GM12878 (cell line): ENCODE data around the gene MYO16. TPM values are rescaled to one million over a fixed set of nuclear protein-coding genes. Genes with fewer than 3 reads are reported as not detected.

Experiments used
- ATAC-seq: fragments of 200-7000 bp; cut with Tn5 transposase; 3 replicates; pipeline ENCODE4 v1.9.1; 2020; ENCODE audit warnings: mild to moderate bottlenecking, moderate library complexity
- BruUV-seq: library from RNA; stranded (reverse); fragments of 400-500 nt; replicated peaks from 2 replicates; lab custom pipeline; 2021; lab: Mats Ljungman, UMichigan
- CTCF ChIA-PET: fragments of 300-600 bp; sonication (Branson Sonifier 250); formaldehyde crosslinking; extraction: SDS; loops from one replicate; lab custom pipeline; 2021; ENCODE audit warnings: inconsistent platforms; lab: Yijun Ruan, JAX
- POLR2A ChIA-PET: fragments of 350-600 bp; formaldehyde crosslinking; extraction: SDS; loops from one replicate; lab custom pipeline; 2021; ENCODE audit warnings: inconsistent platforms; lab: Charles Lee
- RAD21 ChIA-PET: fragments of 300-600 bp; sonication (Branson Sonifier 250); formaldehyde crosslinking; loops from one replicate; lab custom pipeline; 2023; ENCODE audit warnings: antibody characterized with exemption; ENCODE audit not compliant: unreplicated experiment; lab: Charles Lee
- SMC1A ChIA-PET: fragments of 300-600 bp; sonication (Branson Sonifier 250); formaldehyde crosslinking; loops from one replicate; lab custom pipeline; 2023; ENCODE audit not compliant: unreplicated experiment, uncharacterized antibody; lab: Charles Lee
- DNase-seq: peaks from one replicate; pipeline ENCODE4 v3.0.0-alpha.2; 2011; ENCODE audit warnings: low read depth, low spot score
- FAIRE-seq: peaks from 3 replicates; lab custom pipeline; 2011; peaks lifted over from hg19 to GRCh38; lab: Jason Lieb, UNC
- H2AFZ ChIP-seq: 2 replicates; pipeline ENCODE4 v1.6.0; 2011; ENCODE audit warnings: low read depth, low read length, control low read depth; ENCODE audit not compliant: control insufficient read depth
- H3K27ac ChIP-seq: 2 replicates; pipeline ENCODE4 v1.5.1; 2011; ENCODE audit warnings: control low read depth; ENCODE audit not compliant: control insufficient read depth, insufficient read depth
- H3K27me3 ChIP-seq, 2 experiments: replicated peaks in 1 of 2; 2 replicates each; pipeline versions ENCODE4 v1.6.0 to v1.6.1; 2011; ENCODE audit warnings: low read length in 1 of 2; ENCODE audit not compliant: control insufficient read depth in 2 of 2, insufficient read depth in 2 of 2
- H3K36me3 ChIP-seq, 2 experiments: 2 replicates each; pipeline ENCODE4 v1.5.1; 2011; ENCODE audit warnings: low read length in 1 of 2; ENCODE audit not compliant: control insufficient read depth in 2 of 2, insufficient read depth in 2 of 2
- H3K4me1 ChIP-seq: 2 replicates; pipeline ENCODE4 v1.6.1; 2011; ENCODE audit warnings: mild to moderate bottlenecking, low read length, moderate library complexity, mixed read lengths; ENCODE audit not compliant: control insufficient read depth, insufficient read depth
- H3K4me2 ChIP-seq: 2 replicates; pipeline ENCODE4 v1.6.0; 2011; ENCODE audit warnings: control low read depth; ENCODE audit not compliant: control insufficient read depth, insufficient read depth
- H3K4me3 ChIP-seq: fragments of 200-600 bp; sonication (generic); 2 replicates; pipeline ENCODE4 v1.5.1; 2016
- H3K79me2 ChIP-seq: 2 replicates; pipeline ENCODE4 v1.6.0; 2011; ENCODE audit warnings: low read length; ENCODE audit not compliant: control insufficient read depth, insufficient read depth
- H3K9ac ChIP-seq: 2 replicates; pipeline ENCODE4 v1.8.0; 2011; ENCODE audit warnings: low read length, control low read depth, mixed read lengths; ENCODE audit not compliant: control insufficient read depth, insufficient read depth
- H3K9me3 ChIP-seq: replicated peaks from 3 replicates; pipeline ENCODE4 v1.5.1; 2011; ENCODE audit warnings: mild to moderate bottlenecking, low read length; ENCODE audit not compliant: control insufficient read depth, insufficient read depth
- H4K20me1 ChIP-seq: 2 replicates; pipeline ENCODE4 v1.6.0; 2011; ENCODE audit not compliant: control insufficient read depth, insufficient read depth
- BACH1 ChIP-seq: fragments of 450-650 bp; IDR thresholded peaks from 2 replicates; pipeline ENCODE4 v1.6.1; 2017; ENCODE audit warnings: mild to moderate bottlenecking, borderline replicate concordance
- BRCA1 ChIP-seq: IDR thresholded peaks from 2 replicates; pipeline ENCODE4 v1.6.1; 2011; ENCODE audit warnings: low read depth, low read length, improper control_type of control experiment
- CBX5 ChIP-seq: sonication (generic); IDR thresholded peaks from 2 replicates; pipeline ENCODE4 v1.6.1; 2016; ENCODE audit warnings: low read depth, moderate library complexity, mild to moderate bottlenecking, inconsistent platforms
- MYC ChIP-seq: IDR thresholded peaks from 2 replicates; pipeline ENCODE4 v1.6.1; 2011; ENCODE audit warnings: mild to moderate bottlenecking, low read length, moderate library complexity, inconsistent platforms; ENCODE audit not compliant: insufficient read depth, insufficient replicate concordance, insufficient read length, severe bottlenecking
- RAD51 ChIP-seq: fragments of 450-650 bp; IDR thresholded peaks from 2 replicates; pipeline ENCODE4 v1.6.1; 2016; ENCODE audit warnings: moderate library complexity, mild to moderate bottlenecking, inconsistent platforms
- RUNX3 ChIP-seq: IDR thresholded peaks from 2 replicates; pipeline ENCODE4 v1.6.1; 2012; ENCODE audit warnings: low read length, inconsistent platforms
- SMAD5 ChIP-seq: IDR thresholded peaks from 2 replicates; pipeline ENCODE4 v1.6.1; 2016; ENCODE audit warnings: antibody characterized with exemption, low read depth
- STAT1 ChIP-seq: fragments of 450-650 bp; conservative IDR thresholded peaks from 2 replicates; pipeline ENCODE4 v1.6.1; 2014; ENCODE audit warnings: antibody characterized with exemption, mild to moderate bottlenecking
- STAT3 ChIP-seq: IDR thresholded peaks from 2 replicates; pipeline ENCODE4 v1.6.1; 2011; ENCODE audit warnings: low read depth, low read length, improper control_type of control experiment
- TAF1 ChIP-seq: IDR thresholded peaks from 2 replicates; pipeline ENCODE4 v1.6.1; 2011; ENCODE audit warnings: mild to moderate bottlenecking, low read depth, low read length, borderline replicate concordance
- TBL1XR1 ChIP-seq: IDR thresholded peaks from 2 replicates; pipeline ENCODE4 v1.6.1; 2012; ENCODE audit warnings: low read depth, low read length, improper control_type of control experiment
- WGBS: methylation state at CpG from one replicate; pipeline ENCODE4 v1.1.6; 2016; ENCODE audit warnings: low lambda C conversion rate; ENCODE audit not compliant: insufficient replicate concordance, insufficient coverage; ENCODE audit errors: missing lambda C conversion rate; 5-methylcytosine and 5-hydroxymethylcytosine counted together
- in situ Hi-C: fragments of 300-500 bp; cut with MboI; formaldehyde crosslinking; loops from 9 replicates; pipeline ENCODE4 v1.14.3; 2018; ENCODE audit warnings: mixed read lengths
- intact Hi-C: fragments of 100-400 bp; cut with micrococcal nuclease; formaldehyde crosslinking; loops from one replicate; pipeline ENCODE4 v1.14.2; 2022; ENCODE audit not compliant: unreplicated experiment
- polyA plus RNA-seq, 11 experiments: library from polyadenylated mRNA; depleted of rRNA in 4 of 11; unstranded in 6 of 11; stranded (reverse) in 5 of 11; fragments of >200 nt; fragmentation: Nextera tagmentation in 4 of 11; fragmentation: Illumina TruSeq in 1 of 11; extraction: Ambion mirVana in 4 of 11; extraction: Trizol in 1 of 11; gene quantifications; 1 replicate in 1 of 11; 2 replicates in 10 of 11; pipeline versions ENCODE4 v1.2.1 to v1.2.3, GENCODE V29; 2011 to 2016; ENCODE audit warnings: inconsistent platforms in 2 of 11, missing spikeins in 2 of 11, low read depth in 1 of 11
- total RNA-seq, 4 experiments: library from RNA; depleted of rRNA in 3 of 4; stranded (reverse); fragments of >200 nt in 3 of 4; fragmentation: Illumina TruSeq in 1 of 4; extraction: Trizol in 1 of 4; gene quantifications; 2 replicates each; pipeline versions ENCODE4 v1.2.1 to v1.2.3, GENCODE V29; 2013 to 2021
- TF ChIP-seq, protein P1 (sequence below): fragments of 450-650 bp; IDR thresholded peaks from 2 replicates; pipeline ENCODE4 v1.6.1; 2016; ENCODE audit warnings: mild to moderate bottlenecking, moderate library complexity, borderline replicate concordance

MYO16 gene
- total and polyA plus RNA-seq, 10 of the 15 experiments (the other 5 are each of a cell fraction or from before 2014, with no cell fraction given) = under 0.01 to 1.7 (median 0.05) TPM; not detected in 4

DNA sequence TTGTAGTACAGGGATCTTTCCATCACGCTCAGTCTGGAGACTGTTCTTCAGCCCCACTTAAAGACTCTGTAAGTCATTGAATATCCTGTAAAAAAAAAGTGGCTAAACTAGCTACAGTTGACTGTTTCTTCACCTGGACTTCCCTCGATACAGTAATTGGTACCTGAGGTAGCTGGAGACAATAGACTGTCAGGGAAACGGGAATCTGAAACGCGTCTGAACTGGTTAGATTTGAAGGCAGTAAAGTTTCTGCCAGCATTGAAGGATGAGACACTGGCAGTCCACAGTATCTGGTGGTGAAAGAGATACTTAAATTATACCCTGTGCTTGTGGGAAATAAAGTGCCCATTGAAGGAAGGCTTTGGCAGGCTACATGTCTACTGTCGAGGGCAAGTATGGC is 606.5 kb downstream of the MYO16 start:
- no peaks in the 10 kb centered on the region; the same call in 2 of the 3 replicates for H3K9me3 ChIP-seq
- no TSS peak for BruUV-seq
- intact Hi-C loops = no loop called here
- no peak for FAIRE-seq
- 34% methylated on average over 6 of the region's 6 CpGs for WGBS
- H3K79me2 ChIP-seq = no peaks in the 10 kb centered on the region
- ChIA-PET SMC1A (interaction anchor here (1.1 kb wide), 1 partner anchor 21 kb away, joined by 3 read pairs; no protein-coding TSS in a partner anchor), CTCF (no interaction called here)
- H3K27me3 ChIP-seq = no peaks in the 10 kb centered on the region
- no peak overlapping the region for H3K4me2 ChIP-seq
- H3K27ac ChIP-seq = no peak overlapping the region
- no peak for DNase-seq
- no peaks in the 10 kb centered on the region for H3K36me3 ChIP-seq
- H4K20me1 ChIP-seq = no peaks in the 10 kb centered on the region
- H3K9ac ChIP-seq = no peak overlapping the region
- no peak for ATAC-seq
- H2AFZ ChIP-seq = no peak overlapping the region
- no peaks in the 10 kb centered on the region for H3K4me1 ChIP-seq
- no peak for TF ChIP-seq TBL1XR1
- TF ChIP-seq RAD51 = no peak
- no peak for TF ChIP-seq STAT3
- TF ChIP-seq BACH1 = no peak
- no peak for TF ChIP-seq MYC
- TF ChIP-seq BRCA1 = no peak
- TF ChIP-seq STAT1 = no peak
- no peak for TF ChIP-seq RUNX3
- no peak for TF ChIP-seq TAF1
- TF ChIP-seq CBX5 = no peak
- TF ChIP-seq, protein P1, sequence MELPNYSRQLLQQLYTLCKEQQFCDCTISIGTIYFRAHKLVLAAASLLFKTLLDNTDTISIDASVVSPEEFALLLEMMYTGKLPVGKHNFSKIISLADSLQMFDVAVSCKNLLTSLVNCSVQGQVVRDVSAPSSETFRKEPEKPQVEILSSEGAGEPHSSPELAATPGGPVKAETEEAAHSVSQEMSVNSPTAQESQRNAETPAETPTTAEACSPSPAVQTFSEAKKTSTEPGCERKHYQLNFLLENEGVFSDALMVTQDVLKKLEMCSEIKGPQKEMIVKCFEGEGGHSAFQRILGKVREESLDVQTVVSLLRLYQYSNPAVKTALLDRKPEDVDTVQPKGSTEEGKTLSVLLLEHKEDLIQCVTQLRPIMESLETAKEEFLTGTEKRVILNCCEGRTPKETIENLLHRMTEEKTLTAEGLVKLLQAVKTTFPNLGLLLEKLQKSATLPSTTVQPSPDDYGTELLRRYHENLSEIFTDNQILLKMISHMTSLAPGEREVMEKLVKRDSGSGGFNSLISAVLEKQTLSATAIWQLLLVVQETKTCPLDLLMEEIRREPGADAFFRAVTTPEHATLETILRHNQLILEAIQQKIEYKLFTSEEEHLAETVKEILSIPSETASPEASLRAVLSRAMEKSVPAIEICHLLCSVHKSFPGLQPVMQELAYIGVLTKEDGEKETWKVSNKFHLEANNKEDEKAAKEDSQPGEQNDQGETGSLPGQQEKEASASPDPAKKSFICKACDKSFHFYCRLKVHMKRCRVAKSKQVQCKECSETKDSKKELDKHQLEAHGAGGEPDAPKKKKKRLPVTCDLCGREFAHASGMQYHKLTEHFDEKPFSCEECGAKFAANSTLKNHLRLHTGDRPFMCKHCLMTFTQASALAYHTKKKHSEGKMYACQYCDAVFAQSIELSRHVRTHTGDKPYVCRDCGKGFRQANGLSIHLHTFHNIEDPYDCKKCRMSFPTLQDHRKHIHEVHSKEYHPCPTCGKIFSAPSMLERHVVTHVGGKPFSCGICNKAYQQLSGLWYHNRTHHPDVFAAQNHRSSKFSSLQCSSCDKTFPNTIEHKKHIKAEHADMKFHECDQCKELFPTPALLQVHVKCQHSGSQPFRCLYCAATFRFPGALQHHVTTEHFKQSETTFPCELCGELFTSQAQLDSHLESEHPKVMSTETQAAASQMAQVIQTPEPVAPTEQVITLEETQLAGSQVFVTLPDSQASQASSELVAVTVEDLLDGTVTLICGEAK = no peak
- no peak for TF ChIP-seq SMAD5
- TF ChIP-seq, all 136 proteins: peak for 0
- RAD21 ChIA-PET = no interaction called here
- POLR2A ChIA-PET = no interaction called here
- in situ Hi-C loops = no loop called here
- H3K4me3 ChIP-seq = no peak overlapping the region
